Mononuclear cell (primary cell): ENCODE results near the gene GNPAT. TPM values are rescaled to one million over a fixed set of nuclear protein-coding genes. Genes with fewer than 3 reads are reported as not detected.

ENCODE experiments used
- H3K27me3 ChIP-seq: 2 replicates; pipeline ENCODE4 v1.6.0; 2011; ENCODE audit warnings: low read length, control low read depth; ENCODE audit not compliant: insufficient read depth
- H3K4me1 ChIP-seq: 2 replicates; pipeline ENCODE4 v1.5.1; 2011; ENCODE audit warnings: mild to moderate bottlenecking, low read length, control low read depth; ENCODE audit not compliant: insufficient read depth
- H3K4me3 ChIP-seq: 2 replicates; pipeline ENCODE4 v1.5.1; 2011; ENCODE audit warnings: mild to moderate bottlenecking, low read length, moderate library complexity
- H3K9me3 ChIP-seq: 2 replicates; pipeline ENCODE4 v1.5.1; 2011; ENCODE audit warnings: low read depth, mild to moderate bottlenecking, control low read depth, low read length
- total RNA-seq: library from RNA; depleted of rRNA; stranded (reverse); fragments of >200 nt; gene quantifications from one replicate; pipeline ENCODE4 v1.2.3, GENCODE V29; 2012

Gene GNPAT
- total RNA-seq, 1 donor, result 17.8 TPM

GRCh38 chr1:231226156-231226555, 14.9 kb upstream of the GNPAT start:
- H3K9me3 ChIP-seq, result no peaks in the 10 kb centered on the region

DNA sequence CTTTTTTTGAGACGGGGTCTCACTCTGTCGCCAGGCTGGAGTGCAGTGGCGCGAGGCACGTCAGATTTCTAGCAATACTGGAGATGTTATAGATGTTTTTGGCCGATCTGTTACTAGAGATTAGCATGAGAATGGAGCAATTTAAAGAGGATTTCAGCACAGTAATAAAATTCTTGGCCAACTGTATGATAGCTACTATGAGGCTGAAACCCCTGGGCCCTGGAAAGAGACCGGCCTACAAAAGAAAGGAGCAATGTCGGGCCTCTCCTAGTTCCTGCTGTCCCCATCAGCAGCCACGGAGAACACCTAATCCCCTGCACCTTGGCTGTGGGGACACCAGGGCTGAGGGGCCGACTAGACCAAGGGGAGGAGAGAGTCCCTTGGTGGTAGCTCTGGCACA, 9.5 kb upstream of the GNPAT start:
- peaks cover 14% of the 10 kb centered on the region for H3K4me1 ChIP-seq
- no peak overlapping the region for H3K4me3 ChIP-seq
- no peaks in the 10 kb centered on the region for H3K27me3 ChIP-seq
- H3K9me3 ChIP-seq, result no peaks in the 10 kb centered on the region

More at GRCh38 chr1:231226156-231226555, 14.9 kb upstream of the GNPAT start:
- H3K27me3 ChIP-seq, result no peaks in the 10 kb centered on the region
- no peak overlapping the region for H3K4me3 ChIP-seq
- H3K4me1 ChIP-seq, result no peaks in the 10 kb centered on the region

DNA sequence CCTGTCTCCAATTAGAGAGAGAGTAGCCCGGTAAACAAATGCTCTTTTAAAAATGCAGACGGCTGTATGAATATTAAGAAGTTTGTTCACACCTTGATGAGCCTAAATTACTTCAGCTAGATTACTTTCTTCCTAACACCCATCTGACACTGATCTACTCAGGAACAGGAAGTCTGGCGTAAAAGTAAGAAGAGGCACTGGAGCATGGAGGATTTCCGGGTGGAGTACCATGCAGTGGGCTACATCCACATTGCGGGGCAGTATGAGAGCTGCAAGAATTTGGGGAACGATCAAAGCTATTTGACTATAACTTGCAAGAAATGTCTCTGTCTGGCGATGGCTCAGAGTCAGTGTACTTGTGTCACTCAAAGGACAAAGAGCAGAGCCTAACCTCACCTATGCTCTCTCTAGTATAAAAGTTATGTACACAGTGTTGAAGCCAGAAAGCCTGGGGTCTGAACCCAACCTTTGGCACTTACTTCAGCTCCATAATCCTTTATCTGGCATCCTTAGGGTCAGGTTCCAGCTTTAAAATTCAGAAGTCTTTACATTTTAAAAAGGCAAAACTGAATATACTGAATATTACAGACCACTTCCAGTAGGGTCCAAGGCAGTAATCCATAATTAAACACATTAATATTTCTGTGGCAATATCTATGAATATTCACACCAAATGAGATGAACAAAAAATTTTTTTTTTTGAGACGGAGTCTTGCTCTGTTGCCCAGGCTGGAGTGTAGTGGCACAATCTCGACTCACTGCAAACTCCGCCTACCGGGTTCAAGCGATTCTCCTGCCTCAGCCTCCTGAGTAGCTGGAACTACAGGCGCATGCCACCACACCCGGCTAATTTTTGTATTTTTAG, 7.9 kb upstream of the GNPAT start:
- Histone ChIP-seq H3K27me3 (no peaks in the 10 kb centered on the region), H3K9me3 (no peaks in the 10 kb centered on the region), H3K4me3 (no peak overlapping the region), H3K4me1 (peaks cover 24% of the 10 kb centered on the region)

DNA sequence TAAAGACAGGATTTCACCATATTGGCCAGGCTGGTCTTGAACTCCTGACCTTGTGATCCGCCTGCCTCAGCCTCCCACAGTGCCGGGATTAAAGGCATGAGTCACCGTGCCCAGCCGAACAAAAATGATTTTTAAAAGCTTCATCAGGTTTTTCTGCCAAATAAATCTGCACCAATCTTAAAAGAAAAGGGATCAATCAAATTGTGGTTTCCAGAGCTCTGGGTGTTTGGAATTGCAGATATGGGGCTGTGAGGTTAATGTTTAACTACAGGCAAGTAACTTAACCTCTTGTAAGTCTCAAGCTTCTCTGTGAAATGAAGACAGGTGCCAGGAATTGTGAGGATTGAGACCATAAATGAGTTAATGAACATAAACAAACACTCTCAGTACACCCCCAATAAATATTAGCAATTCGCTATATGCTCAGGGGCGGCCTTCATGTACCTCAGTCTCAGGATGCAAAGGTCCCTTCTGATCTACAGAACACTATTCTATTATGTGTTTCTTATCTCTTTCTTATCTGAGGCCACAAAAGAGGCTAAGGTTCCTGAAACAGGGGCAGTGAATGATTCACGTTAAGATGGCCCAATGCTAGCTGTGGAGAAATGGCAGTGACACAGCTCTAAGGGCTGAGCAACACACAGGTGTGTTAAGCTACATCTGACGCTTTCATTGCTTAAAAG, 7.1 kb upstream of the GNPAT start:
- peaks cover 24% of the 10 kb centered on the region for H3K4me1 ChIP-seq
- no peaks in the 10 kb centered on the region for H3K9me3 ChIP-seq
- no peaks in the 10 kb centered on the region for H3K27me3 ChIP-seq
- no peak overlapping the region for H3K4me3 ChIP-seq

DNA sequence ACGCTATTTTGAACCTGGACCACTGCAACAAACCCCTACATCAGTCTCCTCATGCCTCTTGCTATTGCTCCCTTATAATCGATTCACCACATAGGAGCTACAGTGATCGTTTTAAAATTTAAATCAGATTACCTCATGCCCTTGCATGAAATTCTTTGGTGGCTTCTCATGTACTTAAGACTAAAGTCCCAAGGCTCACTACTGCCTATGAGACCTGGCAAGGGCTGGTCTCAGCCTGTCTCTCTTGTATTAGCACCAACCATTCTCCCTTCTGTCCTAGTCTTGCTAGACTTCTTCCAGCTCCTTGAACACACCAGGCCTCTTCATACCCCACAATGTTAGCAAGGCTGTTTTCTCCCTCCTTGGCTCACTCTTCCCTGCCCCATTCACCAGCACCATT, 6.5 kb upstream of the GNPAT start:
- H3K4me3 ChIP-seq, result no peak overlapping the region
- no peaks in the 10 kb centered on the region for H3K9me3 ChIP-seq
- peaks cover 24% of the 10 kb centered on the region for H3K4me1 ChIP-seq
- H3K27me3 ChIP-seq, result no peaks in the 10 kb centered on the region

DNA sequence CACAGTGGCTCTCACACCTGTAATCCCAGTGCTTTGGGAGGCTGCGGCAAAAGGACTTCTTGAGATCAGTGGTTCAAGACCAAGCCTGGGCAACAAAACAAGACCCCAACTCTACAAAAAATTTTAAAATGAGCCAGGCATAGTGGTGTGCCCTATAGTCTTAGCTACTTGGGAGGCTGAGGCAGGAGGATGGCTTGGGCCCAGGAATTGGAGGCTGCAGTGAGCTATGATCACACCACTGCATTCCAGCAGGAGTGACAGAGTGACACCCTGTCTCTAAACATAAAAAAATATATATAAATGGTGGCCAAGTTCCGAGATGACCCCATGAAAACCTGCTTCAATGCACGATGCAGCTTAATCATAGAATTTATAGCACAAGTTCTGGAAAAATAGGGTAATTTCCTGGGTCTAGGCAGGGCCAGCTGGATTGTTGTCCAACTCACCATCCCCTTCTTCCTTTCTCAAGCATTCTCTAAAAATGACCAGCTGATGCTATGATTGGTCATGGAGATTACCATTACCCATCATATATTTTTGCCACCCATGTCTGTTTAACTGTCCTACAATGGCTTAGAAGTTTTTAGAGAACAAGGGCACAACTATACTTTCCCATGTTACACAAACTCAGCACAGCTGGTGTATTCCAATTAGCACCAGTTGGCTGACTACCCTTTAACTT, 5.3 kb upstream of the GNPAT start:
- H3K9me3 ChIP-seq, result no peaks in the 10 kb centered on the region
- H3K4me3 ChIP-seq, result no peak overlapping the region
- peaks cover 33% of the 10 kb centered on the region for H3K4me1 ChIP-seq
- no peaks in the 10 kb centered on the region for H3K27me3 ChIP-seq

DNA sequence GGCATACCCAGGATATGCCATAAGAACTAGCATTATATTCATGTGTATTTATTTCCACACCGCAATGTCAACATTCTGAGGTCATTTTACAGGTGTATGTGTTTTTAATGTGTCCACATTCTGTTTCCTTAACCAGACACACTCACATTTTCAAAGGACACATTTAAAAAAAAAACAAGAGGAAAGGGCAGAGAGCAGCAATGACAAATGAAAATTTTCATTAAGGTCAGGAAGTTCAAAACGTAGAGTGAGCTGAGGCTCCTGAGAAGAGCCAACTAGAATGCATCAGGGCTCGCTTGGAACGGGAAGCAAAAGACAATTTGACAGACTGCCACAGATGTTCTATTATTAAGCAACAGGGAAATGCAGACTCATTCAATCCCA, 4.8 kb upstream of the GNPAT start:
- no peak overlapping the region for H3K4me3 ChIP-seq
- H3K9me3 ChIP-seq, result no peaks in the 10 kb centered on the region
- peaks cover 33% of the 10 kb centered on the region for H3K4me1 ChIP-seq
- no peaks in the 10 kb centered on the region for H3K27me3 ChIP-seq

DNA sequence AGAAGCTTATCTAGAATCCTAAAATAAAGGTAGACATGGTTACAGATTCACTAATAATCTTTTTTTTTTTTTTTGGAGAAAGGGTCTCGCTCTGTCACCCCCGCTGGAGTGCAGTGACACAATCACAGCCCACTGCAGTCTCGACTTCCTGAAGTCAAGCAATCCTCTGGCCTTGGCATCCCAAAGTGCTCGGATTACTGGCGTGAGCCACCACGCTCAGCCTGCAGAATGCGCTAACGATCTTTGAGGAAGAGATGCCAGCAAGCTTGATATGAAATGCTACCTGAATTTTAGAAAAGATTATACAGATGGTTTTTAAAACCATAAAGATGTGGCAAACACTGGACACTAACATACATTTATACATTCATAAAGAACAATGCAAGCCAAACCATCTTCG, 4.1 kb upstream of the GNPAT start:
- Histone ChIP-seq H3K4me1 (peaks cover 37% of the 10 kb centered on the region), H3K4me3 (no peak overlapping the region), H3K9me3 (no peaks in the 10 kb centered on the region), H3K27me3 (no peaks in the 10 kb centered on the region)

DNA sequence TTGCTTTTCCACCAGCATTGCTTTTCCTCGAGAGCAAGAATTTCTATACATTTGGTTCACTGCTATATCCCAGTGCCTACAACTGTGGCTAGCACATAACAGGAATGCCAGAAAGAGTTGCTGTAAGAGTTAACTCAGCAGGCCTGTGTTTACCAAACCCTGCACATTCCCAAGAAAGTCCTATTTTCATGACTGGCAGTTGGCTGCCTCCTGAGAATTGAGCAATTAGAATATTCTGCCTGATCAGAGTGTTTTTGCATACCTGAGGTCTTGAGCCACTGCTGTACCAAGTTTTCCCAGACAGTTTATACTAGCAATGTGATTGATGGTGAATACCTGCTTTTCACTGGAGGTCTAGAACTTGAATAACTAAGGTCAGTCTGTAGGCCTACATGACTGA, 2.7 kb upstream of the GNPAT start:
- Histone ChIP-seq H3K4me1 (peaks cover 45% of the 10 kb centered on the region), H3K4me3 (no peak overlapping the region), H3K27me3 (no peaks in the 10 kb centered on the region), H3K9me3 (no peaks in the 10 kb centered on the region)

DNA sequence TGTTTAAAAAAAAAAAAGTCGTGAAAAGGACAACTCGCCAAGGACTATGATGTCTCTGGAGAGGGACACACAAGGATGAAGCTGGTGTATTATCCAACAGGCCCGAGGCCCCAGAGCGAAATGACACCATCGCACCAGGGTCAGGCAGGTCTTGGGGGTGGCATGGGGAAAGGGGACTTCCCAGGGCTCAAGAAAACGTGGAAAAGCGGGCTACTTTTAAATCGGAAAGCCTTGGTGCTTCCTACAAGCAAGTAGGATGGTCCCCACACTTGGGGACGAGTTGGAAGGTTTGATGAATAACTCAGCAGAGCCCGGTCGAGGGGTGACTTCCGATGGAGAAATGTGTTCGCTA, 505 bp upstream of the GNPAT start:
- H3K4me3 ChIP-seq, result peak overlapping the region; percentile 95
- no peaks in the 10 kb centered on the region for H3K27me3 ChIP-seq
- peaks cover 54% of the 10 kb centered on the region for H3K4me1 ChIP-seq
- H3K9me3 ChIP-seq, result no peaks in the 10 kb centered on the region

DNA sequence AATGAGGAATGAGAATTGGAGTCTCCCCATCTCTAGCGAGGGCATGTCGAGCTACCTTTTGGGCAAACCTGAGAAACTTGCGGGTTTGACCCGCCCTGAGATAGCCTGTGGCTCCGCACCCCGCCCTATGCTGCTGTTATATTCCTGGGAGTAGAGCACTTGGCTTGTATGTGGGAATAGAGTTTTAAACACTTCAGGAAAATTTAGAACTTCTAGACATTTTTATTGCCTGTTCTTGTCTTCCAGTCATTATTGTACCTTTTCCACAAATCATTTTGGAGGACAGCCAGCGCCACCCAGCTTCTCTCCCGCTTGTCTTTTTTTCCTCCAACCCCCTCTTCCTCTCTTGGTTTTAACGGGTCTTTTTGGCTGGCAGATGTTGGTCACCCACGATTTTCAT, 738 bp downstream of the GNPAT start:
- H3K27me3 ChIP-seq, result no peaks in the 10 kb centered on the region
- H3K9me3 ChIP-seq, result no peaks in the 10 kb centered on the region
- peaks cover 43% of the 10 kb centered on the region for H3K4me1 ChIP-seq
- H3K4me3 ChIP-seq, result peak overlapping the region; percentile 95

DNA sequence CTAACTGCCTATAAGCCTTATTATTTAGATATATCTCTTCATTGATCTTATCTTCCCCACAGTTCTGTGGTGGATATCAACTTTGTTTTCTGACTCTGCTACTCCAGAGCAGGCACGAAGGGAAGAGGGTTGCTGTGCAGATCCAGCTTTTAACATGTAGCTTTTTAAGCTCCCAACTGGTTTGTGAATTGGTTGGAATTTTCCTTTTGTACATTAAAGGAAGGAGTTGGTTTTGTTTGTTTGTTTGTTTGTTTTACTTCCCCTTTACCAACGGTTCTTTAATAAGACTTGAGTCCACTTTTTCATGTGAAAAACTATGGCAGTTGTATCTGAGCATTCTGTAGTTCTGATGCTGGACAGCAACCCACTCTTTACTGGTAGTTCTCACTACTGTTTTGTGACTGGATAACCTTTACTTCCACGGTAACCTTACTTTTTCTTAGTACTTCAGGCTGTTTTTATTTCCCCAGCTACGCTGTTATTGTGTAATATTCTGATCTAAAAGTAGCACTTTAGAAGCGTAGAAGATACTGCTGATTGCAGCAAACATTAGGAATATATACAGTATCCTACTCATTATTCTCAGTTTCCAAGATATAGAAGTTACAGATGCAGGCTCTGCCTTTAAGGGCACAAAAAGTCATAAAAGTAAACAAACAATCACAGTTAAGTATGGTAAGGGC, 1.6 kb downstream of the GNPAT start:
- H3K27me3 ChIP-seq, result no peaks in the 10 kb centered on the region
- peaks cover 36% of the 10 kb centered on the region for H3K4me1 ChIP-seq
- no peaks in the 10 kb centered on the region for H3K9me3 ChIP-seq
- no peak overlapping the region for H3K4me3 ChIP-seq

- Histone ChIP-seq H3K4me3 (no peak overlapping the region), H3K4me1 (peaks cover 7% of the 10 kb centered on the region), H3K27me3 (no peaks in the 10 kb centered on the region), H3K9me3 (no peaks in the 10 kb centered on the region)
These were observed 7.8 kb downstream of the GNPAT start for GRCh38 chr1:231248778-231249177.

GRCh38 chr1:231252336-231252735, 11.3 kb downstream of the GNPAT start:
- no peaks in the 10 kb centered on the region for H3K4me1 ChIP-seq
- H3K4me3 ChIP-seq, result no peak overlapping the region
- no peaks in the 10 kb centered on the region for H3K9me3 ChIP-seq
- no peaks in the 10 kb centered on the region for H3K27me3 ChIP-seq

DNA sequence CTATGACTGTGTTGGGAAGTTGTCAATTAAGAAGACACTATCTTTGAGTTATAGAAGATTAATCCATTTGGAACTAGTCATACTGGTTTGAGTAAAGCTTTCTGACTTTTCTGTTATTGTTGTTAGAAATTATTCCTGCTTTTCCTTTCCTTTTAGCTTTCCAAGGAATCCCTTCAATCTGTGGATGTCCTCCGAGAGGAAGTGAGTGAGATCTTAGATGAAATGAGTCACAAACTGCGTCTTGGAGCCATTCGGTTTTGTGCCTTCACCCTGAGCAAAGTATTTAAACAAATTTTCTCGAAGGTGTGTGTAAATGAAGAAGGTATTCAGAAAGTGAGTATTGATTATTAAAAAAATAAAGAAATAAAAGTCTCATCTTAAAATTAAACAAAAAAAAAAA, 19.3 kb downstream of the GNPAT start:
- Histone ChIP-seq H3K4me1 (no peaks in the 10 kb centered on the region), H3K4me3 (no peak overlapping the region), H3K27me3 (no peaks in the 10 kb centered on the region), H3K9me3 (no peaks in the 10 kb centered on the region)
